ENCODE measurements around the gene BCOR.

BCOR gene

DNA sequence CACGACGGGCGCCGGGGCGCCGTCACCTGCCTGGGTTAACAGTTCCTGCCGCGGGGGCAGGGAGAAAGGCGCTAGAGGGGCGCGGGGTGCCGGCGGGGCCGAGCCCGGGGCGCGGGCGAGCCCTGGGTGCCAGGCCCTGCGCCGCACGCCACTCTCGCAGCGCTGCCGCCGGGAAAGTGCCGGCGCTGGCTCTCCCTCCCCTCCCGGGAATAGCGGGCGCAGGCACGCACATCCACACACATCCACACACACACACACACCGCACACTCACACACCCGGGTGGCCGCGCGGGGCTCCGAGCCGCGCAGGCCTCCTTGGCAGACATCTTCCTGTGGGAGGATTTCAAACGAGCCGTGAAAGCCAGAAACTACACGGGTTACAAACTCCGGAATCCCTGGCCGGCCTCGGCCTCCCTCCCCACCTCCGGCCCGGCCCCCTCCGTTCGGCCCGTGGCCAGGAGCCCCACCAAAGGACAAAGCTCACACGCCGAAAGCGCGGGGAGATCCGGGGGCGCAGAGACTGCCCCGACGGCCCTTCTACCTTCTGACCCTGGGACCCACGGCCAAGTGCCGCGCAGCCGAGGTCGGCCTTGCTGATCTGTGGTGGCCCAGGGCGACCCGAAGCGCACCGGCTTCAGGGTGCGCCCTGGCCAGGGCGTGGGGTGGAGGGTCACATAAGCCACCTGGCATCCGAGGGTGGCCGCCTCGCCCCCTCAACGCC is 92.3 kb downstream of the BCOR start:
- H3K4me3 ChIP-seq (ENCODE audit: low read length): no peak overlapping the region
- H3K9ac ChIP-seq (ENCODE audit: low read length): no peak overlapping the region
- peaks cover 9% of the 10 kb centered on the region for H3K4me1 ChIP-seq (ENCODE audit: control insufficient read depth, insufficient read depth, low read length)
- H3K36me3 ChIP-seq (ENCODE audit: control insufficient read depth, insufficient read depth, low read length): no peaks in the 10 kb centered on the region
- no peaks in the 10 kb centered on the region for H3K9me3 ChIP-seq (ENCODE audit: control insufficient read depth, low read length)
- peaks cover 3% of the 10 kb centered on the region for H3K27me3 ChIP-seq (ENCODE audit: control insufficient read depth, insufficient read depth, low read length)

DNA sequence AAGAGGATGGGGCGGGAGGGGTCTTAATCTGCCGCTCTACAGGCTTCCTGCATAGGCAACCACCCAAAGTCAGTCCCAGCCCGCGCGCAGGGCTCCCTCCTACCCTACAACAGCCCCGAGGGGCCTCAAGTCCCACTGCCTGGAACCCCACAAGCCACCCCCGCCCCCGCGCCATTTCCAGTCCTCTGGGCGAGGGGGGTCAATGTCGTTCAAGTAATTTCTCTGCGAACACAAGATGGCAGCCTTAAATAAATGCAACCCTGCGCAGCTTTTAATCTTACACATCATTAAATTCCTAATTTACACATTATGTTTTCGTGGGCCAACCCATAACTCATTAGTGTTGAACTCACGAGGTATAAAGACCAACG is 92.9 kb downstream of the BCOR start:
- peaks cover 3% of the 10 kb centered on the region for H3K27me3 ChIP-seq (ENCODE audit: control insufficient read depth, insufficient read depth, low read length)
- no peaks in the 10 kb centered on the region for H3K36me3 ChIP-seq (ENCODE audit: control insufficient read depth, insufficient read depth, low read length)
- peaks cover 9% of the 10 kb centered on the region for H3K4me1 ChIP-seq (ENCODE audit: control insufficient read depth, insufficient read depth, low read length)
- no peaks in the 10 kb centered on the region for H3K9me3 ChIP-seq (ENCODE audit: control insufficient read depth, low read length)
- no peak overlapping the region for H3K4me3 ChIP-seq (ENCODE audit: low read length)
- no peak overlapping the region for H3K9ac ChIP-seq (ENCODE audit: low read length)

DNA sequence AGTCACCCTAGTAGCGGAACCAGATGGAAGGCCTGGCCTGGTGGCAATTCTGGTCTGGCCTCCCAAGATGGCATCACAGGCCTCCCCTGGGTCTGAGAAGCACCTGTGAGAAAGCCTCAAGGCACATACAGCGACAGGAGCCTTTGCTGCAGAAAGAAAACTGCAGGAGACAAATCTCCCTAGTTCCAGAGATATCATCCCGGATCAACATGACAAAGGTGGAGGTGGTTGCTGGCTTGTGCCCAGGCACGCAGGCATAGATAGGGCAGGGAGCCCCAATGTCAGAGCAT is 93.6 kb downstream of the BCOR start:
- Histone ChIP-seq H3K9me3 (ENCODE audit: control insufficient read depth, low read length) (no peaks in the 10 kb centered on the region), H3K9ac (ENCODE audit: low read length) (no peak overlapping the region), H3K36me3 (ENCODE audit: control insufficient read depth, insufficient read depth, low read length) (no peaks in the 10 kb centered on the region), H3K4me3 (ENCODE audit: low read length) (no peak overlapping the region), H3K4me1 (ENCODE audit: control insufficient read depth, insufficient read depth, low read length) (peaks cover 9% of the 10 kb centered on the region), H3K27me3 (ENCODE audit: control insufficient read depth, insufficient read depth, low read length) (peaks cover 3% of the 10 kb centered on the region)

DNA sequence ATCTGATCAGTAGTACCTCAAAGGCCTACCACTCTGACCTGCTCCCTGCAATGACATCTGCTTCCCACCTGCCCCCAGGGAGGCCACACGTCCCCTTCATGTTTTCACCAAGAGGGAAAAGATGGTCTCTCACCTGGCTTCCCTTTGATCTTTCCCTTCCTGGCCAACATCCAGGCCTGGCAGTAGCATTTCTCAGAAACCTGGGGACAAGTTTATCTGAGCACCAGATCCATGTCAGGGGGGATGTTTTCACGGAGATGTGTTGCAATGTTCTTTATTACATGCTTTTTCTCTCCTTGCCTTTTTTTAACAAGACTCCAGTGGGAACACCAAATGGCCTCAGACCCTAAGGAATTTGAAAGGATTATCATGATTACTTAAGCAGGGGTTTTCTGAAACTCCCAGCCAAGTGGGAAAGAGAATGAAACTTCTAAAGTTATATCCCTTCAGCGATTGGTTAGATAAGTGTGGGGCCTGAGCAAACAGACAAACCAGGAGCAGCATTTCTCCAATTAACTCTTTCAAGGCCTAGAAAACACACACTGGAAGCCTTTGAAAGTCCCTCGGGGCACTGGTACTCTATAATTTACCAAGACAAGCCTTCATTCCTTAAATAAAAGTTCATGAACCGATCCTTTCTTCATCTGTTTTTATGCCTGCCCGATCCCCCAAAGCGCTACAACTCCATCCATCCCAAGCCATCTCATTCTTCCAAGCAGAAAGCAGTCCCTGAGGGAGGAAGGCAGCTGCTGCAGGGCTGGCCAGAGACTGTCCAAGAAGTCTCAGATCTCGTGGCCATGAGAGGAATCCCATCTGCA is 94.1 kb downstream of the BCOR start:
- H3K4me3 ChIP-seq (ENCODE audit: low read length): no peak overlapping the region
- no peaks in the 10 kb centered on the region for H3K36me3 ChIP-seq (ENCODE audit: control insufficient read depth, insufficient read depth, low read length)
- peaks cover 9% of the 10 kb centered on the region for H3K4me1 ChIP-seq (ENCODE audit: control insufficient read depth, insufficient read depth, low read length)
- no peak overlapping the region for H3K9ac ChIP-seq (ENCODE audit: low read length)
- H3K9me3 ChIP-seq (ENCODE audit: control insufficient read depth, low read length): no peaks in the 10 kb centered on the region
- peaks cover 3% of the 10 kb centered on the region for H3K27me3 ChIP-seq (ENCODE audit: control insufficient read depth, insufficient read depth, low read length)

DNA sequence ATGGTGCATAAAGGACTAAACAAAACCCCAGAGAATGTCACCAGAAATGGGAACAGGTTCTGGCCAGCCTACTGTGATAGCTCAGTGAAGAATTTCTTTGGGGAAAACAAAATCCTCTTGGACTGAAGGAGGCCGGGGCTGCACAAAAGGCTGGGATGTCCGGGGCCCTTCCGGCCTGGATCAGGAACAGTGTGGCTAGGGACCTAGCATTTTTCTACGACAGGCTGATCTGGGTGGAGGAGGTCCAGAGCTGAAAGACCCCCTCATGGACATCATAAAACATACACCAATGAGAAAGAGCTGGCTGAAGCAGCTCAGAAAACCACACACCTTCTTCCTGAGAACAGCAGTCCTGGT is 94.7 kb downstream of the BCOR start:
- no peak overlapping the region for H3K4me3 ChIP-seq (ENCODE audit: low read length)
- H3K9me3 ChIP-seq (ENCODE audit: control insufficient read depth, low read length): no peaks in the 10 kb centered on the region
- H3K36me3 ChIP-seq (ENCODE audit: control insufficient read depth, insufficient read depth, low read length): no peaks in the 10 kb centered on the region
- H3K4me1 ChIP-seq (ENCODE audit: control insufficient read depth, insufficient read depth, low read length): peaks cover 9% of the 10 kb centered on the region
- peaks cover 3% of the 10 kb centered on the region for H3K27me3 ChIP-seq (ENCODE audit: control insufficient read depth, insufficient read depth, low read length)
- H3K9ac ChIP-seq (ENCODE audit: low read length): no peak overlapping the region
